Fibroblast of lung (primary cell): ENCODE results near the gene EEPD1. TPM values are rescaled to one million over a fixed set of nuclear protein-coding genes. Genes with fewer than 3 reads are reported as not detected.

ENCODE experiments used
- DNase-seq, 2 donors: peaks; one replicate each; pipeline versions ENCODE4 v3.0.0 to v3.0.0-alpha.2; 2010; ENCODE audit warnings: low read depth in 2 of 2
- H2AFZ ChIP-seq: 2 replicates; pipeline ENCODE4 v1.5.1; 2012; ENCODE audit warnings: low read length, control low read depth, inconsistent platforms
- H3K27ac ChIP-seq: 2 replicates; pipeline ENCODE4 v1.5.1; 2011; ENCODE audit warnings: low read length, control low read depth; ENCODE audit not compliant: insufficient read depth
- H3K27me3 ChIP-seq: 2 replicates; pipeline ENCODE4 v1.5.1; 2011; ENCODE audit warnings: mild to moderate bottlenecking, low read length; ENCODE audit not compliant: control insufficient read depth, insufficient read depth
- H3K36me3 ChIP-seq: 2 replicates; pipeline ENCODE4 v1.5.1; 2011; ENCODE audit warnings: low read length; ENCODE audit not compliant: control insufficient read depth, insufficient read depth
- H3K4me1 ChIP-seq: 2 replicates; pipeline ENCODE4 v1.5.1; 2011; ENCODE audit warnings: low read length; ENCODE audit not compliant: control insufficient read depth, insufficient read depth; ENCODE audit errors: extremely low read depth
- H3K4me2 ChIP-seq: 2 replicates; pipeline ENCODE4 v1.5.1; 2011; ENCODE audit warnings: low read length, control low read depth; ENCODE audit not compliant: insufficient read depth; ENCODE audit errors: extremely low read depth
- H3K4me3 ChIP-seq, 4 experiments: fragments of 200-600 bp in 1 of 4; sonication (generic) in 1 of 4; replicated peaks in 1 of 4; 2 replicates each; pipeline ENCODE4 v1.5.1; 2011 to 2016; ENCODE audit warnings: low read length in 4 of 4, low read depth in 3 of 4, mild to moderate bottlenecking in 3 of 4, control low read depth in 2 of 4, inconsistent platforms in 1 of 4, mixed read lengths in 1 of 4; ENCODE audit not compliant: insufficient read depth in 1 of 4; ENCODE audit errors: control extremely low read depth in 1 of 4
- H3K79me2 ChIP-seq: 2 replicates; pipeline ENCODE4 v1.5.1; 2012; ENCODE audit warnings: mild to moderate bottlenecking, low read length, inconsistent platforms; ENCODE audit not compliant: control insufficient read depth, insufficient read depth
- H3K9ac ChIP-seq: 2 replicates; pipeline ENCODE4 v1.5.1; 2011; ENCODE audit warnings: mild to moderate bottlenecking, low read length, control low read depth; ENCODE audit not compliant: insufficient read depth
- H3K9me3 ChIP-seq: 2 replicates; pipeline ENCODE4 v1.5.1; 2012; ENCODE audit warnings: low read depth, low read length; ENCODE audit not compliant: control insufficient read depth, insufficient read depth
- H4K20me1 ChIP-seq: 2 replicates; pipeline ENCODE4 v1.5.1; 2011; ENCODE audit warnings: low read length; ENCODE audit not compliant: control insufficient read depth, insufficient read depth; ENCODE audit errors: extremely low read depth
- EZH2 ChIP-seq: IDR thresholded peaks from 2 replicates; pipeline ENCODE4 v1.5.1; 2012; ENCODE audit warnings: low read length, control low read depth, mild to moderate bottlenecking; ENCODE audit errors: missing control alignments
- polyA plus RNA-seq, 2 donors: library from polyadenylated mRNA; depleted of rRNA in 1 of 2; stranded (reverse) in 1 of 2; unstranded in 1 of 2; fragments of >200 nt; gene quantifications; 2 replicates each; pipeline ENCODE4 v1.2.1, GENCODE V29; 2011 to 2012; ENCODE audit warnings: missing spikeins in 1 of 2
- total RNA-seq: library from RNA; depleted of rRNA; stranded (reverse); fragments of >200 nt; gene quantifications from 2 replicates; pipeline ENCODE4 v1.2.1, GENCODE V29; 2014
- TF ChIP-seq, protein P1 (sequence below), 2 donors: IDR thresholded peaks in 1 of 2; conservative IDR thresholded peaks in 1 of 2; 1 replicate in 1 of 2; 2 replicates in 1 of 2; pipeline ENCODE4 v1.5.1; 2011 to 2012; ENCODE audit warnings: low read length in 2 of 2, control low read depth in 1 of 2, inconsistent platforms in 1 of 2, low read depth in 1 of 2, mild to moderate bottlenecking in 1 of 2

Gene EEPD1
- total and polyA plus RNA-seq, 2 donors (not counting 1 experiment from before 2014, with no cell fraction given): 8.4 to 15.9 TPM

DNA sequence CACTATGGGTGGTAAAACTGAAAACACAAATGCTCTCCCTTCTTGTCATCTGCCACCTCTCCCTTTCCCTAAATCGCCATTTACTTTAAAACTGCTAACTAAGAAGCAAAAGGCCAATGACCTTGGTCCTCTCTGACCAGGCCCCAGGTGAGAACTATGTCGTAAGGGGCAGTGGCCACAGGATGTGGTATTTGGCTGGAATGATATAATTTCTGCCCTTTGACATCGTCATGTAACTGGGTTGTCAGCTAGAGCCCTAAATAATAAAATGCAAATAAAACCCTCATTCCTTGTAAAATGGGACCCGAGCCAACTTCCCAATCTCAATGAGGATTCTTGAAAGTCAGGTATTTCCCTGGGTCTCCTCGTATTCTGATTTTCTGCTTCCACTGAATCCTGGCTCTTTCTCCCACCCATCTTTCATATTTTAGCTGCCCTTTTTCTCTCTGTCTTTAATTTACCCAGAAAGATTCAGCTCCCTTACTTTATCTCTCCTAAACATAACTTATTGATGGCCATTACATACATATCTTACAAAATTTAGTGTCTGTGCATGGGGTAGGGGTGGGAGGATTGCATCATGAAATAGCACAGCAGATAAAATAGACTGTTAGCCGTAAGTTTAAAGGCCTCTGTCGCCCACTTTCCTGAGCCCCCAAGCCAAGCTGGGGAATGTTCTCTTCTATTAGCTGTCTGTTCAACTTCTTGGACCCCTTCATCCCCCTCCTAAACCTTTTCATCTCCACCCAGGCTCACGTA, 3.2 kb upstream of the EEPD1 start:
- no peak for DNase-seq
- H3K27ac ChIP-seq: no peak overlapping the region

DNA sequence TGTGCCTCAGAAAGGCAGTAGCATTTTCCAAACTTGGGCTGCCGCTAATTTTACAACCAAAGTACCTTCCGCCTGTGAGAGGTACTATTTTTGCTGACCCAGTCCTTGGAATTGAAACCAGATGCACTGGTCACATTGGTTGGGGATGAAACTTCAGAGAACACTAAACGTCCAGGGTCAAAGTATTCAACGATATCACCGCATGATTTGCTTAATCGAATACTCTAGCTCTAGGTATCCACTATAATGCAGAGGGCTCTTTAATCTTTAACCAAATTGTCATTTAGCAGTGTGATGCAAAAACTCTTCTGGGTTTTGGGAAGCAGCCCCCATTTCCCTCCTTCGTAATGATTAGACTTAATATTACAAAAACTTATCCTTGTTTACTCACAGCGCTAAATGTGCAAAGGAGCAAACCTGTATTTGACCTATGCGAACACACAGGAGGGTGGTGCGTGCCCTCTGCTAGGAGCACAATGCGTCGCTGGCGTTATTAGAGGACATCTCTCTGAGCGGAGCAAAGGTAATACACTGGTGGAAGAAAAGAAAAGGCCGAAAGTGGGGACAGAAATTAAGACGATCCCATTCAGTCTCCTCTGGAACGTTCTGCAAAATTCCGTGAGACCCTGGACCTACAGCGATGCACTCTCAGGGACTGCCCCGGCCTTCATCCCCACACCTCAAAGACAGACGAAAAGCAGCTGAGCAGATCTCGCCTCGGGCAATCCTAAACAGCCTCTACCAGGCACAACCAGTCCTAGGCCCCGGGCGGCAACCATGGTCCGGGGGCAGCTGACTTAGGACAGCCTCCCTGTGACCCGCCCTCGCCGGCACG, 916 bp upstream of the EEPD1 start:
- peak overlapping the region; percentile 82 for H3K4me2 ChIP-seq
- H3K9ac ChIP-seq: peak overlapping the region; percentile 58
- H3K4me3 ChIP-seq: peak overlapping the region; percentile 34 to 59 (median 45)
- H3K4me1 ChIP-seq: no peaks in the 10 kb centered on the region
- H3K9me3 ChIP-seq: no peaks in the 10 kb centered on the region
- no peaks in the 10 kb centered on the region for H3K27me3 ChIP-seq
- peaks cover 2% of the 10 kb centered on the region for H3K36me3 ChIP-seq
- H3K27ac ChIP-seq: no peak overlapping the region
- H4K20me1 ChIP-seq: no peaks in the 10 kb centered on the region
- TF ChIP-seq EZH2: no peak
- TF ChIP-seq, protein P1, sequence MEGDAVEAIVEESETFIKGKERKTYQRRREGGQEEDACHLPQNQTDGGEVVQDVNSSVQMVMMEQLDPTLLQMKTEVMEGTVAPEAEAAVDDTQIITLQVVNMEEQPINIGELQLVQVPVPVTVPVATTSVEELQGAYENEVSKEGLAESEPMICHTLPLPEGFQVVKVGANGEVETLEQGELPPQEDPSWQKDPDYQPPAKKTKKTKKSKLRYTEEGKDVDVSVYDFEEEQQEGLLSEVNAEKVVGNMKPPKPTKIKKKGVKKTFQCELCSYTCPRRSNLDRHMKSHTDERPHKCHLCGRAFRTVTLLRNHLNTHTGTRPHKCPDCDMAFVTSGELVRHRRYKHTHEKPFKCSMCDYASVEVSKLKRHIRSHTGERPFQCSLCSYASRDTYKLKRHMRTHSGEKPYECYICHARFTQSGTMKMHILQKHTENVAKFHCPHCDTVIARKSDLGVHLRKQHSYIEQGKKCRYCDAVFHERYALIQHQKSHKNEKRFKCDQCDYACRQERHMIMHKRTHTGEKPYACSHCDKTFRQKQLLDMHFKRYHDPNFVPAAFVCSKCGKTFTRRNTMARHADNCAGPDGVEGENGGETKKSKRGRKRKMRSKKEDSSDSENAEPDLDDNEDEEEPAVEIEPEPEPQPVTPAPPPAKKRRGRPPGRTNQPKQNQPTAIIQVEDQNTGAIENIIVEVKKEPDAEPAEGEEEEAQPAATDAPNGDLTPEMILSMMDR (conservative IDR thresholded peaks at IDR 0.05 in 1 of 2, IDR thresholded peaks at IDR 0.05 in 1 of 2; ENCODE audit: low read depth in 1 of 2, low read length in 2 of 2): no peak
- peak overlapping the region; percentile 88 for H2AFZ ChIP-seq
- H3K79me2 ChIP-seq: peaks cover 2% of the 10 kb centered on the region
- DNase-seq: no peak

More for the DNA sequence above, 3.2 kb upstream of the EEPD1 start:
- Histone ChIP-seq H3K4me1 (no peaks in the 10 kb centered on the region), H3K79me2 (peaks cover 2% of the 10 kb centered on the region), H3K4me2 (no peak overlapping the region), H3K9me3 (no peaks in the 10 kb centered on the region), H3K9ac (no peak overlapping the region), H3K4me3 (no peak overlapping the region), H3K27me3 (no peaks in the 10 kb centered on the region), H3K36me3 (peaks cover under 1% of the 10 kb centered on the region), H4K20me1 (no peaks in the 10 kb centered on the region), H2AFZ (no peak overlapping the region)
- TF ChIP-seq, protein P1 (conservative IDR thresholded peaks at IDR 0.05 in 1 of 2, IDR thresholded peaks at IDR 0.05 in 1 of 2; ENCODE audit: low read depth in 1 of 2, low read length in 2 of 2): no peak
- TF ChIP-seq EZH2: no peak

DNA sequence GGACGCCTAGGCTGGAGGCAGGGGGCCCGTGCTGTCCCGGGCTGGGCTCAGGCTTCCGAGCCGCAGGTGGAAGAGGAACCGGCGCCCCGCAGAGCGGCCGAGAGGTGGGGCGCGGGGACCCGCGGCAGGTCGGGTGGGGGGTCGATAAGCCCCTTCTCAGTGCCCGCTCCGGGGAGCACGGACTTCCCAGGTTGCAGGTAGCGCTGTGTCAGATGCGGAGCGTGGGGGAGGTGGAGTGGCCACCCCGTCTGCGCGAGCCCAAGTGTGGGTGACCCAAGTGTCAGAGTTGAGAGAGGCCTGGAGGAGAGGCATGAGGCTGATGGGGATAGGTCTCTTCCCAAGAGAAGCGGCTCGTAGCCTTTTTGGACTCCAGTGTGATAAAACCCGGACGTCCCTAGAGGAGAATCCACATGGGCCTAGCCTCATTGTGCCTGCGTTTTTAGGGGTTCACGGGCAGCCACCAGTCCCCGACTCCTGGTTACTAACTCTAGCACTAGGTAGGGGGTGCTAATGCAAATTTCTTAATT, 580 bp downstream of the EEPD1 start:
- peak overlapping the region; percentile 80 for H3K4me2 ChIP-seq
- no peaks in the 10 kb centered on the region for H3K27me3 ChIP-seq
- no peak for DNase-seq
- peaks cover 2% of the 10 kb centered on the region for H3K36me3 ChIP-seq
- no peak overlapping the region for H3K27ac ChIP-seq
- H3K4me3 ChIP-seq: peak overlapping the region; percentile 63 to 82 (median 66)
- H3K9me3 ChIP-seq: no peaks in the 10 kb centered on the region
- H3K79me2 ChIP-seq: peaks cover 2% of the 10 kb centered on the region
- peak overlapping the region; percentile 1 for H2AFZ ChIP-seq
- H3K4me1 ChIP-seq: no peaks in the 10 kb centered on the region
- H4K20me1 ChIP-seq: no peaks in the 10 kb centered on the region
- H3K9ac ChIP-seq: peak overlapping the region; percentile 65
- no peak for TF ChIP-seq EZH2
- TF ChIP-seq, protein P1 (conservative IDR thresholded peaks at IDR 0.05 in 1 of 2, IDR thresholded peaks at IDR 0.05 in 1 of 2; ENCODE audit: low read depth in 1 of 2, low read length in 2 of 2): no peak
